SHP77 treated with DMSO at 0.1 percent for 48 hours (cell line): ENCODE measurements around the gene TNPO3.
"Not testable (repeated sequence)": the region's sequence is repeated elsewhere in the genome, so short reads cannot be mapped to it uniquely, and the experiment has no call there.

Experiments
- DNase-seq: peaks from one replicate; lab custom pipeline; 2025; lab: John Stamatoyannopoulos, UW

Gene TNPO3

DNA sequence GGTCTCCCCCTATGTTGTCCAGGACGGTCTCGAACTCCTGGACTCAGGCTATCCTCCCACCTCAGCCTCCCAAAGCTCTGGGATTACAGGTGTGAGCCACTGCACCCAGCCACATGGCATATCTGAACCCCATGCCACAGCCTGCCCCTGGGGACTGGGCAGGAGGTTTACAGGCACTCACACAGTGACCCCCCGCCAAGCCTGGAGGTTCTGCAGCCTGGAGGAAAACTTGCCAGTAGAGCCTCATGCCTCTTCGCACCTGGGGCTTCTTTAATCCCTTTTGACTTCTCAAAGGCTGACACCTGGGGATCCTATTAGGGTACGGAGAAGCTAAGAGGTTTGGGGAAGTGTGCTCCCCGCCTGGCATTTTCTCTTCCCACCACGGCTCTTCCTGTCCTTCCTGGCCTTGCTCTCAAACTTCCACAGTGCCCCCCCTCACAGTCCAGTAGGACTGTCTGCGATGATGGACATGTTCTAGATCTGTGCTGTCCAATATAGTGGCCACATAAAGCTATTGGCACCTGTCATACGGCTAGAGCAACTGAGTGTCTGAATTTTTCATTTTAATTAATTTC, 133.0 kb downstream of the TNPO3 start:
- DNase-seq, result no peak

DNA sequence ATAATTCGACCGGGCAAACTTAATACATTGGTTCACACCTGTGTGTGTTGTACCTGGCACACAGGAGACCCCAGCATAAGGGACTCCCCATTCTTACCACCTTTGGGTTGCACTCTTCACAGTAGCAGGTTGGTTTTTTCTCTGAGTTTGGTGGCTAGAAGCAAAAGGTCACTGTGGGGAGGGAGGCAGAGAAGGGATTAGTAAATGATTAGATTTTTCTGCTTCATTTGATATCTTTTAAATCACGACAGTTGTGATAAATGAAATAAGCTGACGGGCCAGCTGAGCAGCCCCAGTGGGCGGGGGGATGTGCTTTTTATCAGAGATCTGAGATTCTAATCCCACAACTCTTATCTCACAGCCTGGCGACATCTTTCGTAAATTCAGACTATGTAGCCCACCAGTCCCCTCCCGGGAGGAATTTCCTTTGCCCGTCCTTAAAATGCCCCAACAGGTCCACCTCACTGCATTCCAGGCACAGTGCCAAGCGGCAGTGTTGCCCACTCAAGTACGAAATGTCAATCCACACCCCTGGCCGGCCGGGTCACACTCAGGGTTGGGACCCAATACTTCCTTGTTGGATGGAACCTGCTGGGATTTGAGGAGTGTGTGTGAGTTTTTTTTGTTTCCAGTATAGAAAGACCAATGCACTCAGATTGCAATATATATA, 133.9 kb downstream of the TNPO3 start:
- no peak for DNase-seq

DNA sequence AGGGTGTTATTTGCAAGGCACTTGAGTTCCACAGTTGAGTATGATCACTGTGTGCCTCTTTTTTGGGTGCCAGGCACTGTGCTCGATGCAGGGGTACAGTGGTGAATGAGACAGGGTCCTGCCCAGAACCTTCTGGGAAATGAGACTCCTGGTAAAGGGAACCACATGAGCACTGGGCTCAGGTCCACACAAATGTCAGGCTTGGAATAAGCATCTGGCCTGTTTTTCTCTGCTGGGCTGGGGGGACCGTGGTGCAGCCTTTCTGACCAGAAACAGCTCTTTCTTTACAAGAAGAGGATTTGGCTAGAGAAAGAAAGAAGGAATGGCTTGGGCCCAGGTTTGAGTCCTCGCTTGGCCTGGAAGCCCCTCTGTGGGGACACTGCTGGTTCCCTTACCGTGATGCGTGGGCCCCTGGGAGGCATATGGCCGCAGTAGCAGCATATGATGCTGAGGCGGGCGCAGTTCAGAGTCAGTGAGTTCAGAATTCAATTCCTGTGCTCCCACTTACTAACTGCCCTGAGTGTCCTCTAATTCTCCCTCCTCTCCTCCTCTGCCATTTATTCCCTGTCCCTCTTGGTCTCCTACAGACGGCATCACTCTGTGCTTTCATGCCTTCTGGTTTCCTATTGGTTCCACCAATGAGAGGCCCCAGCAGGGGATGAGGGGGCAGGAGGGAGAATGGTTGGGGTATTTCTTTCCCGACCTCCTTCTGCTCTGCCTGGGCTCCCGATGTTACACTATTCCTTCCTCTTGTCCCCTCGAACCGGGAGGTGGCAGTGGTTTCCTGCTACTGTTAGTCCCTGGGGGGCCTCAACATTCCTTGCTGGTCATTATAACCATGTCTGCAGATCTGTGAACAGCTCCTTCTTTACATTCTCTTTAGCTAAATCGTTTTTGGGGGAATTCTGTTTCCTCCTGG, 134.8 kb downstream of the TNPO3 start:
- no peak for DNase-seq

DNA sequence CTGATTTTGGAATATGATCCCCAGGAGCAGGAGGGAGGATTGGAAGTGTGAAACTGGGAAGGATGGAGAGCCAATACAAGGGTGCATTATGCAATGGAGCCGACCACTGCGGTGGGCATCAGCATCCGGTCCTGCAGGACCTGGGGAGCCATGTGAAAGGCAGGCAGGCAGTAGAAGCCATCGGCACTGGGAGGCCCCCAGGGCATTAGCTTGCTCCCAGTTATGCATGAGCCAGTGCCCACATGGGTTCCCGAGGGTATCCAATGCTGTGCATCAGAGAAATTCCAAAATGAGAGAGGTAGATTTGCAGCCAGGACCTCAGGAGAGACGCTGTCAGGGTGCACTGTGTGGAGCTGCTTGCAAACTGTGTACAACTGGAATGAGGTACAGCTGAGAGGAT, 135.7 kb downstream of the TNPO3 start:
- no peak for DNase-seq

DNA sequence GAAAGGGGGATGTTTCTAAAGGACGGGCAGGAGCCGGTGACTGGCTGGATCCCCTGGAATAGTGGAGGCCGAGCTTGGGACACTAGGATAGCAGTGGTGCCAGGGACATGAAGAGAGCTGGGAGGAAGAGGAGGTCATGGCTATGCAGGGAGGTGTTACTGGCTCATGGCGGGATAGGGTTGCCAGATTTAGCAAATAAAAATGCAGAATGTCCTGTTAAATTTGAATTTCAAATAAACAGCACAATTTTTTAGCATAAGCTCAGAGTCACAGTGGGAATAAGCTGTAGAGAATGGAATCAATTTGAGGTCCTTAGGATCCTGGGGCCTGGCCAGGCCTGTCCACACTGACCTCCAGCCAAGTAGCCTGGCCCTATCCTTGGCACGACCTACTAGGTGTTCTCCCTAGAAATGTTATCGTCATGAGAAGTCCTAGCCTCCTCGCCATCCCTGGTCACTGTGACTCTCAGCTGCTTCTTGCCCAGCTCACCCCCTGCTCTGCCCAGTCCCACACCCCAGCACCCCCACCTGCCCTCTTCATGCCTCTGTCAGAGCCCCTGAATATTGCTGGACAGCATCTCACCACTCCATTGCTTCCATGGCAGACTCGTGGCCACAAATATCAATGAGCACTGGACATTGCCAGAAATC, 136.8 kb downstream of the TNPO3 start:
- DNase-seq, result no peak

DNA sequence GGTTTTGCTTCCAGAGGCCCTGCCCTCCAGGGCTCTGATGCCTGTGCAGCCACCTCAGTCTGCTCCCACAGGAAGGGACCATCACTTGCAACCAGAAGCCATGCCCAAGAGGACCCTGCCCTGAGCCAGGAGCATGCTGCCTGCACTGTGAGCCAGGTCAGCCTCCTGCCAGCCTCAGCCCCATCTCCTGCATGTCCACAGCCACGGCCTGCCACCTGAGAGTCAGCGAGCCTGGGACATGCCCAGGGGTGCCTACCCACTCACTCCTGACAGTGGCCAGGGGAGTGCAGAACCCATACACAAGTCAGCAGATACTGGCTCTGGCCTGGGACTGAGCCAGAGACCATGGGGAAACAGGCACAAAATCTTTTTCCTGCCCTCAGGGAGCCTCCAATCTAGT, 137.8 kb downstream of the TNPO3 start:
- DNase-seq, result no peak

DNA sequence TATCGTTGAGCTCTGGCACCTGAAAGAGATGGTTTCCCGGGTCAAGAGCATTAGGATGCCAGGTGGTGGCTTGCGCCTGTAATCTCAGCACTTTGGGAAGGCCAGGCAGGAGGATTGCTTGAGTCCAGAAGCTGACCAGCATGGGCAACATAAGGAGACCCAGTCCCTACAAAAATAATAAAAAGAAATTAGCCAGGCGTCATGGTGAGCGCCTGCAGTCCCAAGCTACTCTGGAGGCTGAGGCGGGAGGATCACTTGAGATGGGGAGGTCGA, 138.3 kb downstream of the TNPO3 start:
- DNase-seq, result no peak

DNA sequence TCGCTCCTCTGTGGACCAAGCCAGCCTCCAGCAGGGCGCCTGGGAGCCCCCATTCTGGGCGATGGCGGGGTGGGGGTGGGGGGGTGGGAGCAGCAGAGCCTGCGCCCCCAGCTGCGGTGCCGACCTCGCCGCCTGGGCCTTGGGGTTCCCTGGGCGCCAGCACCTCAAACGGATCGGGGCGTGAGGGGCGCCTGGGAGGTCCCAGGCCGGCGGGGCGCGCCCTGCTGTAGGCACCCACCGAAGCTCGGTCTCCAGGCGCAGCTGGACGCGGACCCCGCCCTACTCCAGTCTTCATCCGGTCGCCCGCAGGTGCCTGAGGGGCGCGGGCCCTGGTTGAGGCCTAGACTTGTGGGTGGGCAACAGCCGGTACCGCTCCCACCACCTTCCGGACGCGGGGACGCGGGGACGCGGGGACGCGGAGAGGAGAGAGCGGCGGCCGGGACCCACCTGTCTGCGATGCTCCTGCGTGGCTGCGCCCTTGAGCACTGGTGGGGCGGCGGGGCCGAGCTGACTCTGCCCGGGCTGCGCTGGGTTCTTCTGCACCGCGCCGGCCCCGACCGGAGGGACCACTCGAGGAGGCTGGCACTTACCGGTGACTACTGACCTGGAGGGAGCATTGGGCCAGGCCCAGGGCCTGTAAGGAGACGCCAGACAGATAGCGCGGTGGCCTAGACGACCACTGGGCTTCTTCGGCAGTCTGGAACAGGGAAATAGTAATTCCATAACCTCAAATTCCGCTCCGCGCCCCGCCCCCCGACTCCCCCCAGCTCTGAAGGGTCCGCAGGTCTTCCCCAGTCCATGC, 138.9 kb downstream of the TNPO3 start:
- DNase-seq, result no peak

DNA sequence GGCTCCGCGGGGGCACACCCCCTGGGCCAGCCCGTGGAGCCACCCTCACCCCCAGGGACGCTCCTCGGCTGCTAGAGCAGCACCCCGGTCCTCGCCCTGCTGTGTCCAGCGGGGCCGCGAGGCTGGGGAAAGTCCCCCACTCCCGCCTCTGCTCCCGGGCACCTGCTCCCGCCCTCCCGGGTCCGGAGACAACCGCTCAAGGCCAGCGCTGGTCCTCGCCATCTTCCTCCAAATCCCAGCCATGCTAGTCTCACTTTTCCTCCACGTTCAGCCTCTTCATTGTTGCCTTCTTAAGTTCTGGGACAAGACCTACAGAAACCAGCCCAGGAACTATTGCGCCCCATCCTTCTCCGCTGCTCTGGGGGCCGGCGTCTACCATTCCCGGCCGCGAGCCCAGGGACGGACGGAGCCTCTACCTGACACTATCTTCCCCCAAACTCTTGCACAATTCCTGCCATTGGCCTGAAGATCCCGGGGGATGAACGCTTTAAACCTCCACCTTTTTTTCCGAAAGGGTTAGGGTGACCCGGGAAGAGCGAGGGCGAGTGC, 139.6 kb downstream of the TNPO3 start:
- DNase-seq, result no peak

DNA sequence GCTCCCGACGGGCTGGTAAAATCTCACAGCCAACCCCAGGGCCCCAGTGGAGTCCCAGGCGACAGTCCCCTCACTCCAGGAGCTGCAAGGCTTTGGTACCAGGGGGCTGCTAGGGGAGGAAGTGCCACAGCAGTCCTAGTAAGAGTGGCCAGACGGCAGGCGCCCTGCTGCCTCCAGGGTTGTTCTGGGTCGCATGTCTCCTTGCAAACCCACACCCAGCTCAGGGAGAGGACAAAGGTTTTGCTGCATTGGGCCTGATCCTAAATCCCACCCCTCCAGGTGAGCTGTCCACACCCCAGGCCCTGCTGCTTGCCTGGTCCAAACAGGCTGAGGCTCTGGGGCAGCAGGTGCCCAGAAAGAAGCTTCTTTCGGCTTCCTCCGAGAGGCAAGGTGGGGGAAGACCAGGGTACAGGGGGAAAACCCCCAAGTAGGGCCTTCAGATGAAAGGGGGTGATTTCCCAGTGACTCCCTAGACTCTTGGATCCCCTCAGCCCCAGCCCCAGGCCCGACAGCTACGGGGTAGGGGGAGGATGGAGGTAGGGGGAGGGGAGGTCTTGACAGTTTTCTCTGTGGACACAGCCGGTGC, 140.3 kb downstream of the TNPO3 start:
- DNase-seq, result no peak

DNA sequence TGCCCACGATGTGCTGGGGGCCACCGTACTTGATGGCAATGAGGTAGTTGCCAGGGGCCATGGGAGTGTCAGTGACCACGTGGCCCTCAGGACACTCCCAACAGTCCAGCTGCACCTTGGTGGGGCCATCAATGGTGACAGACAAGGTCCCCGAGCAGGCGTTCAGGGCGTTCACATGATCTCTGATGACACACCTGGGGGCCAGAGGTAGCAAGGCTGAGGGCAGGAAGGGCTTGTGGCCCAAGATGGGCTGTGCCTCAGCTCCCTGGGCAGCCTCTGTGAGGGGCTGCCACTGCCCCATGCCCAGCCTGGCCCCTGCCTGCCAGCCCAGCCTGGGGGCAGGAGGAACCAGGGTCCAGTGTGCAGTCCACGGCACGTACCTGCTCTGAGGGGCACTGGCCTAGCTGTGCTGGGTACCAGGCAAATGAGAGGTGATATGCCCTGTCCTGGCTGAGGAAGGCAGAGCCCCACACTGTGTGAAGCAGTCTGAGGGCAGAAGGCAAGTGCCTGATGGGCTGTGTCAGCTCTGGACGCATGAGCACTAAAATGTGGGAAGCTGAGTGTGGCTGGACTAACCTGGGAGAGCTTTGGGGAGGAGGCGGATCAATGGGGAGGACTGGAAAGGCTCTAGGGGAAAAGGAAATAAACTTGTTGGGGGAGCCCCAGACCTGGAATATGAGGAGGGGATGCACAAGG, 140.9 kb downstream of the TNPO3 start:
- DNase-seq, result no peak

DNA sequence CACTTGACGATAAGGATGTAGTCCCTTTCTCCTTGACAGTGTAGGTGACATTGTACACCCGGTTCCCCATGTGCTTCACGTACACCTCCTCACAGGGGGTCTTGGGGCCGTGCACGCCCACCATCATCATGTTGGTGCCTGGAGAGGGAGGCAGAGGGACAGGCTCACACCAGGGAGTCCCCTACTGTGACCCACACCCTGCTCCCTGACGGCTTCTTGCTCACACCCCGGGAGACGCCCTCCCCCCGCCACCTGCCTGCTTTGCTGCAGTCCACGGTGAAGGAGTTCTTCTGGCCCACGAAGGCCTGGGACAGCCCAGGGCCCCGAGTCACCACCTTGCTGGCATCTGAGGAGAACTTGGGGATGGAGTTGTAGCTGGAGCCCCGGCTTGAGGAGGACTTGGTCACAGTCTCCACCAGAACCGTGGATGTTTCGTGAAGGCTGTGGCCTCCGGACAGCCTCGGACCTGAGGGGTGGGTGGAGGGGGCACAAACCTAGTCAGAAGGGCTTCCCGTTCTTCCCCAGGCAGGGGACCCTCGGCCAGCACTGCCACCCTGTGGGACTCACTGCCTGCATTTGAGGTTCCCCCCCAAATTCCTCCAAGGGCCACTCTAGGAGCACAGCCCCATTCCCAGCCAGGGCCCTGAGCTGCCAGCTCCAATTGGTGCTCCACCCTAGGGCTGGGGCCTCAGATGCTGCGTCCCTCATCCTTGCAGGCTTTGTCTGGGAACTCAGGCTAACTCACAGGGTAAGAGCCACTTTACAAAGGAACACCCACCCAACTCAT, 142.0 kb downstream of the TNPO3 start:
- DNase-seq, result not testable (repeated sequence)

DNA sequence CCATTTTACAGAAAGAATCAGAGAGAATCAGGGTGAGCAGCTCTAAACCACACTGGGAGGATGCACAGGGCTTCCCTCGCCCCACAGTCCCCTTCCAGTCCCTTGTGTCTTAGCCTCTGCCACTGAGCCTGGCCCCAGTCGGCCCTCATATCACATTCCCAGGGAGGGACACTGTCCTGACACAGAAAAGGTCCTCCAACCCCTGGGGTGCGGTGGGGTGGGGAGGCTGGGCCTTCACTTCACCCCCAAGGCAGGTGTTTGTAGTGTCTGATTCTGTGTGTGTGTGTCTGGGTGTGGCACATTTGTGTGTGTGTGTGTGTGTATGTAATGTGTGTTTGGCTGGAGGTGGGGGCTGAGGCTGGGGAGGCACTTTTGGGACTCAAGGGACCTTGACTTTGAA, 142.6 kb downstream of the TNPO3 start:
- no peak for DNase-seq

DNA sequence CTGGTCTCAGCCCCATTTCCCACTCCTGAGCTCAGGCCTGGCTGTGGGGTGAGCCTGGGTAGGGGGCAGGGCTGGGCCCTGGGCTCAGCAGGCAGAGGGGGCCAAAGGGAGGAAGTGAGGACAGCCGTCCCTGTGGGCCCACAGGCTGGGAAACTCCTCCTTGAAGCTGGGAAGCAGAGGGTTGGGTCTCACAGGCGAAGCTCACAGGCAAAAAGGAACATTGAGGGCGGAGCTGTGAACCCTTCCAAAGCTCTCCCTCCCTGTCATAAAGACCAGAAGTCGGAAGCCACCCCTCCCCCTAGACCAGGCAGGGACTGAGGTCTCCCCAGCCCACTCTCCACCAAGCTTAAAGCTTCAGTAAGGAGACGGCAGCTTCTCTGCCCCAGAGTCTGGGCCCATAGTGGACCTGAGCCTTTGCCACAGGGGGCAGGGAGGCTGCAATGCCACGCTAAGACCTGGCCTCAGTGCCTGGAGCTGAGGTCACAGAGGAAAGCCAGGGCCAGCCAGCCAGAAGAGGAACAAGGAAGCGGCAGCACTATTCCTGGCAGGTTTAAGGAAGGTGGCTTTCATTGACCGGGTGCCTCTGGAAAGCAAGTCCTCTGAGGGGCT, 143.4 kb downstream of the TNPO3 start:
- no peak for DNase-seq

DNA sequence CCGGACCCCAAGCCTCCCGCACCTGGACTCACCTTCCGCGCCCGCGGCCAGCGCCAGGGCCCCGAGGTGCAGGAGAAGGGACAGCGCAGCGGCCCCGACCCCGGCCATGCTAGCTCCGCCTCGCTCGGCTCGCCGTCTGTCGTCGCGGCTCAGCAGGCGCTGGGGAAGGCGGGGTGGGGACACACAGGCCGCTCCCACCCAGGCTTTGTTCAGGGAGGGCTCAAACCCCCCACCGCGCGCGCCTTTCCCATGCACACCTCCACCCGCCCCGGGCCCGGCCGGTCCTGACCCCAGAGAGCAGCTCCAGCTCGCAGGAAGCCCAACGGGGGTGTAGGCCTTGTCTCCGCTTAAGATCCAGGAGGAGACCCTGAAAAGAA, 144.4 kb downstream of the TNPO3 start, which contains the start of gene KCP:
TSS of gene KCP (minus strand) at position 141 of the 377 bp plus-strand sequence. CDS start at position 108, 33 bp downstream.
- no peak for DNase-seq

DNA sequence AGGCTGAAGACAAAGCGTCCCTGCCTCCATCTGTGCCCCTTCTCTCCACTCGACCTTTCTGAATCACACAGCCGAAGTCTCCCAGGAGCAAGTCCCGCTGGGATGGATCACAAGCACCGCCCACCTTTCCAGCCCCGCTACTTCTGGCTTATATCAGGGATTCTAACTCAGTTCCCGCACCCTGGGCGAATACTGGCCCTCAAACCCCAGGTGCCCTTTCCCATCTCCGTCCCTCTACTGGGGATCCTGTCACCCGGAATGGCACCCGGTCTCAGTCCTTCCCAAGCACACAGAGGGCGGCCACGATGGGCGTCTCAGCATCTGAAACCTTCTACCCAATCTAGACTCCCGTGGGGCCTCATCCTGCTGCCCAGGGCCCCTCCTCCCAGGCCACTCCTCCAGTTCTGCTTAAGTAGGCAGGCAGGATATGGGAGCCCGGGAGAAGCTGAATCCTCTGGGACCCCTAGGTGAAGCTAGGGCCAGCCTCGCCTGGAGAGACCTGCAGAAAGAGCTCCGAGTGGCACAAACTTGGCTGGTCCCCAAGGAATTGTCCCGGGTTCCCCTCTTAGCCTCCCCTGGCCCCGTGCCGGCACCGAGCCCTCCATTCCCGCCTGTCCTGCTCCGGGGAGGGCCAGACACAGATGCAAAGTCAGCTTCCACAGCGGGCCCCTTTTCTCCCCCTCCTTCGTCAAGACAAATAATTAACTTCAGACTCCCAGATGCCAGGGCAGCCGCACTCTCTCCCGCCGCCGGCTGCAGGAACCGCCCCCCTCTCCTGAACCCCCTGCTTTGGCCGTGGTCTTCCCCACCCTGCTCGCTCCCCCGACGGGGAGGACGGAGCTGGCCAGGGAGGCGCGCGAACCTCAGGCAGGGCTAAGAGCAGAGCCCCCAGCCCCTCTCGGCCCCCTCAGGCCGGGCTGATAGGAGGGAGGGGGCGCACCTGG, 145.0 kb downstream of the TNPO3 start:
- no peak for DNase-seq

DNA sequence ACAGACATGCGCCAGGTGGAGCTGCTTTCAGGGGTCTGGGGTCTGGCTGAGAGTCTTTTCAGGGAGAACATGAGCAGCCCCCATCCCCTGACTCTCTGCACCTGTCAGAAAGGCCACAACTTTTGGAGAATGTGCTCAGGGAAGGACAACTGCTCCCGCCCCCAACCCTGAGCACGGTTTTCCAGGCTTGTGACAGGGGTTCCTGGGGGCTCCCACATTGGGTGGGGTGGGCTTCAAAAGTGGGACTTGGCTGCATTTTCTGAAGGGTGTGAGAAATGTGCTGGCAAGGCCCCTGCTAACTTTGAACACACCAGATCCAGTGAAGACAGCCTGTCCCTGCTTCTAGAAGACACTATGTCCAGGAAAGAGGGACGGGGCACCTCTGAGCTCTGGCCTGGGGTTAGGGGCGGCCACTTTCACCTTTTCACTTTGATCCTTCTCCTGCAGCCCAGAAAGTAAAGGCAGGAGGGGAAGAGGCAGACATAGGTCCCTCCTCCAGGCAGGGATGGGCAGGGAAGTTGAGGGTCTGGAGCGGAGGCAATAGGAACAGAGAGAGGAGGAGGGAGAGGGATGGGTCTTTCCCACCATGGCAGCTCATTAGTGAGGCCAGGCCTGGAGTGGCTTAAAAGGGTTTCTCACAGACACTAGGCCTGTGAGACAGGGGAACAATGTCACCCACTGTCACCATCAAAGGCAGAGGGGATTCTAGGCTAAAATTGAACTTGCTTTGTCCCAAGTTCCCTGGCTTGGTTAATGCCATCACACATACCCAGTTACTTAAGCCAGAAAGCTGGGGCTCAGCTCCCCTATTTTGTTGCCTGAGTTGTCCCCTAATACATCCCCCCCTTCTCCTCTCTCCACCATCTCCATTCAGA, 145.9 kb downstream of the TNPO3 start:
- DNase-seq, result no peak
